G401.6 (cell line): ENCODE data around the gene LYZ.

Experiments used
- FAIRE-seq: peaks from 2 replicates; lab custom pipeline; 2012; peaks lifted over from hg19 to GRCh38; lab: Jason Lieb, UNC

Gene LYZ

DNA sequence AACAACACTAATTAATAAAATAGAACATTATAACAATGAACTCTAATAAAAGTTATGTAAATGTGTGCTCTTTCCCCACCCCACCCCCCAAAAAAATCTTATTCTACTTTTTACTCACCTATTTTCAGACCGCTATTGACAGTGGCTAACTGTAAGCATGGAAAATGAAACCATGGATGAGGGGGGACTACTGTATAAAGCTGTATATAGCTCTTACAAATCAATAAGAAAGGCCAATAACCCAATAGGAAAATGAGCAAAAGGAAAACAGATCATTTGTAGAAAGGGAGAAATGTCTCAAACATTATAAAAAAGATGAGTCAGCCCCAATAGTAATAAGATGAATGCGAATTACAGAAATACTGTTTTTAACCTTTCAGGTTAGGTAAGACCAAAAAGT lies 38.7 kb downstream of the LYZ start:
- FAIRE-seq = no peak

DNA sequence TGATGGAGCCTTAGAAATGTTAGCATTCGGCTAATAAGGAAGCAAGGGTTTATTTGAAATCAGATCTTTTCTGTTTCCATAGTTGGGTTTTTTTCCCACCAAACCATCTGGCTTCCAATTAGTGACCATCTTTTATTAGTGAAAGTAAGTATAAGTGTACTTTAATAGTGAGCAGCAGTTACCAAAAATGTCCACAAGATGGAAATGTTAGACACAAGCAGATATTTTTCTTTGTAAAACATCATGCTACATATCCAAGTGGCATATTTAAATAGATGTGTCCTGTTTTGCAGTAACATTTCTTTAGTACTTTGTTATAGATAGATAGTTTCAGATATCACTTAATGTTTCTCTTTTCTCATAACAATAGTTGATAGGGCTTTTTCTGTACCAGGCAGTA lies 40.2 kb downstream of the LYZ start:
- FAIRE-seq = peak; percentile 89

DNA sequence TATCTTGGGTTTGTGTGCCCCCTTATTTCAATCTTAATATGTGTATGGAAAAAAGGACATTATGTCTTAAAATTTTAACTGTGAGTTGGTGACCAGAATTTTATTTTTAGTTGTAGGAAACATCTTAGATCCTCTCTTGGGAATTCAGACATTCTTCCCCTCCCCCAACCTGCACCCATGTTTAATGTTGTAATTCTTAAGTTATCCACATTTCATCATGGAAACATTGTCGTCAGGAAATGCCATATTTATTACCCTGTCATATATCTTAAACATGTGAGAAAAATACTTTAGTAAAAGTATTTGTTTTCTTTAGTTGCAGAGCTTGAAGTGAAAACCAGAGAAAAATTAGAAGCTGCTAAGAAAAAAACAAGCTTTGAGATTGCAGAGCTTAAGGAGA lies 41.6 kb downstream of the LYZ start:
- FAIRE-seq = no peak

DNA sequence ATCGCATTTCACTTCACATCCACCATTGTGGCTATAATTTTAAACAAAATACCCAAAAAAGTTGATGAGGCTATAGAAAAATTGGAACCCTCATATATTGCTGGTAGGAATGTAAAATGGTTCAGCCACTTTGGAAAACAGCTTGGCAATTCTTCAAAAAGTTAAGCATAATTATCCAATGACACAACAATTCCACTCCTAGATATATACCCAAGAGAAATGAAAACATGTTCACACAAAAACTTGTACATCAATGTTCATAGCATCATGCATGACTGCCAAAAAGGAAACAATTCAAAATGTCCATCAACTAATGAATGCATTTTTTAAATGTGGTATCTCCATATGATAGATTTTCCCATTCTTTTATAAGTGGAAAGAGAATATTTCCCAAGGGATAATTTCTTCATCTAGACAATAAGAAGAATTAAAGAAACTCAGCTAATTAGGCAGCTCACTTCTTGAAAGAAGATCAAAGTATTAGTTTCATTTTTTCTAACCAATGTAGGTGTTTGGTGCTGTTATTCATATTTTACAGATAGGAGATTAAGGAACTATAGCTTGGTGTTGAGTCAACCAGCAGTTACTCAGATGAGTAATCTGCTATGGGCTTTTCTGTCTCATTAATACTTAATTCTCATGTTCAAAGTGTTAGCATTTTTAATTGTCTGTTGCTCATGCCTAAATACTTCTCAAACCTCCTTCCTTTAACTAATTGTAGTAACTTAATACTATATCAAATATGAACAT lies 44.2 kb downstream of the LYZ start:
- FAIRE-seq = no peak

DNA sequence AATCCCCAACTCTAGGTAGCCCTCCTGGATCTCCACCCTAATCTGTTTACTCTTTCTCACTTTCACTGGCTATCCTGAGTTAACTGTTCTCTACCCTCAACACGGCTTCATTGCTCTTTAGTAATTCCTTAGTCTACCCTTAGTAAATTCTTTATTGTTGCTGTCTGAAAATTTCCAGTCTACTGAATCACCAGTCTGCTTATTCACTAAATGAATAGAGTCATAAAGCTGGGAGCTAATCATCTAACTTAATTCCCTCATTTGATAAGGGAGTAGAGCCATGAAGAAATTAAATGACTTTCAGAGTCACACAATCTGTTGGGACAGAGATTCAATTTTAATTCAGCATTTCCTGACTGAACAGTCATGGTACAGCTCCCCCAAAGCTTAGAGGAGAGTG lies 47.9 kb downstream of the LYZ start:
- no peak for FAIRE-seq

DNA sequence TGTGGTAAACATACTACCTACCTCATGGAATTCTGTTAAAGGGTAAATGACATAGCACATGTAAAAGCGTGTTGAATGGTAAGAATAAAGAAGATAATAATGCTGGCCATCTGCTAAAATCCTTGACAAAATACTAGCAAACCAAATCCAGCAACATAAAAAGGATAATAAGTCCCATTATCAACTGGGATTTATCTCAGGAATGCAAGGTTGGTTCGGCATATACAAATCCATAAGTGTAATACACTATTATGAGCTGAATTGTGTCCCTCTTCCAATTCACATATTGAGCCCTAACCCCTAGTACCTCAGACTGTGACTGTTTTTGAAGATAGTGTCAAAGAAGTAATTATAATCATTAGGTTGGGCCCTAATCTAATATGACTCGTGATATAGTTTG lies 48.8 kb downstream of the LYZ start:
- no peak for FAIRE-seq

DNA sequence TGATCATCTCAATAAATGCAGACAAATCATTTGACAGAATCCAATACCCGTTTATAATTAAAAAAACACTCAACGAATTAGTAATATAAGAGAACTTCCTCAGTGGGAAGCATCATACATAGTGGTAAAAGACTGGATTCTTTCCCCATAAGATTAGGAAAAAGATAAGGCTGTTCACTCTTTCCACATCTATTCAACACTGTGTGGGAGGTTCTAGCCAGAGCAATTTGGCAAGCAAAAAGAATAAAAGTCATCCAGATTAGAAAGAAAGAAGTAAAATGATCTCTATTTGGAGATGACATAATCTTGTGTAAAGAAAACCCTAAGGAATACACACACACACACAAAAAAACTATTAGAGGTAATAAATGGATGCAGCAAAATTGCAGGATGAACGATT lies 49.8 kb downstream of the LYZ start:
- FAIRE-seq = no peak

DNA sequence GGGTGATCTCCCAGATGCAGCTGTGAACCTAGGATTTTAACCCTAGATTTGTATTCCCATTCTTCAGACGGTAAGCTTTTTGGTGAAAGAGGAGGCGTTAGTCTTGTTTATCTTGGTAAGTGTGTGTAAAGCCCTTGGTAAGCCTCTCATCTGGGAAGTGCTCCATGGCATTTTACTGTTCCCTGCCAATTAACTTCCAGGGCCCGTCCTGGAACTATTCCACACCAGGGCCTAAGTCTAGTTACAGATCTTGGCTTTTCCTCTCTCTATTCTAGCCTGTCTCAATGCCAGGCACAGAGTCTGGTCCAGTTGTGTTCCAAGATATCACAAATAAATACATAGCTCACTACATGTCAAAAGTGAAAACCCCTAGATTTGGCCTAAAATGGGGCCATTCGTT lies 53.8 kb downstream of the LYZ start:
- no peak for FAIRE-seq
